ENCODE results near the gene CADM1.

DNA sequence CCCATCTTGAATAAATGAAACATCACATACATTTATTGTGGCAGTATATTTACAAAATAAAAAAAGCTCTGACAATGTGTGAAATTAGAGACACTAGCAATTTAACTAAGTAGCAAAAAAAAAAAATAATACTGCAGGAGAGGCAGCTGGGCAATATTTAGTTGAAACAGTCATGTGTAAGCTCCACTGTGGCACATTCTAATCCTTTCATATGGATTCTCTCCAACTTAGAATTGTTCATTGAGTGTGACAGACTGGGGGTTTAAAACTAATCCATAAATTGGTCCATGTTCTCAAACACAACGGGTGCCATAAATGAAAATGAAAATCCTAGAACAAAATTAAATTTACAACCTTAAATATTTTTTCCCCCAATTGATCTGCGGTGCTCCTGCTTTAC is 302.1 kb downstream of the CADM1 start:
- TF ChIP-seq, protein P1, sequence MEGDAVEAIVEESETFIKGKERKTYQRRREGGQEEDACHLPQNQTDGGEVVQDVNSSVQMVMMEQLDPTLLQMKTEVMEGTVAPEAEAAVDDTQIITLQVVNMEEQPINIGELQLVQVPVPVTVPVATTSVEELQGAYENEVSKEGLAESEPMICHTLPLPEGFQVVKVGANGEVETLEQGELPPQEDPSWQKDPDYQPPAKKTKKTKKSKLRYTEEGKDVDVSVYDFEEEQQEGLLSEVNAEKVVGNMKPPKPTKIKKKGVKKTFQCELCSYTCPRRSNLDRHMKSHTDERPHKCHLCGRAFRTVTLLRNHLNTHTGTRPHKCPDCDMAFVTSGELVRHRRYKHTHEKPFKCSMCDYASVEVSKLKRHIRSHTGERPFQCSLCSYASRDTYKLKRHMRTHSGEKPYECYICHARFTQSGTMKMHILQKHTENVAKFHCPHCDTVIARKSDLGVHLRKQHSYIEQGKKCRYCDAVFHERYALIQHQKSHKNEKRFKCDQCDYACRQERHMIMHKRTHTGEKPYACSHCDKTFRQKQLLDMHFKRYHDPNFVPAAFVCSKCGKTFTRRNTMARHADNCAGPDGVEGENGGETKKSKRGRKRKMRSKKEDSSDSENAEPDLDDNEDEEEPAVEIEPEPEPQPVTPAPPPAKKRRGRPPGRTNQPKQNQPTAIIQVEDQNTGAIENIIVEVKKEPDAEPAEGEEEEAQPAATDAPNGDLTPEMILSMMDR (conservative IDR thresholded peaks at IDR 0.05; ENCODE audit: low read depth in 2 of 2) = no peak
- no peak for TF ChIP-seq EZH2 (IDR thresholded peaks at IDR 0.05; ENCODE audit: low read depth, unreplicated experiment)
- TF ChIP-seq POLR2AphosphoS5 (IDR thresholded peaks at IDR 0.05; ENCODE audit: low read depth) = no peak
- no peak for TF ChIP-seq CREB1 (CRISPR knock-in tag; IDR thresholded peaks at IDR 0.05; ENCODE audit: low read depth)
- TF ChIP-seq REST (IDR thresholded peaks at IDR 0.05; ENCODE audit: unreplicated experiment) = no peak
- TF ChIP-seq ZNF331 (CRISPR knock-in tag; IDR thresholded peaks at IDR 0.05; ENCODE audit: low read depth) = no peak
- TF ChIP-seq, protein P2, sequence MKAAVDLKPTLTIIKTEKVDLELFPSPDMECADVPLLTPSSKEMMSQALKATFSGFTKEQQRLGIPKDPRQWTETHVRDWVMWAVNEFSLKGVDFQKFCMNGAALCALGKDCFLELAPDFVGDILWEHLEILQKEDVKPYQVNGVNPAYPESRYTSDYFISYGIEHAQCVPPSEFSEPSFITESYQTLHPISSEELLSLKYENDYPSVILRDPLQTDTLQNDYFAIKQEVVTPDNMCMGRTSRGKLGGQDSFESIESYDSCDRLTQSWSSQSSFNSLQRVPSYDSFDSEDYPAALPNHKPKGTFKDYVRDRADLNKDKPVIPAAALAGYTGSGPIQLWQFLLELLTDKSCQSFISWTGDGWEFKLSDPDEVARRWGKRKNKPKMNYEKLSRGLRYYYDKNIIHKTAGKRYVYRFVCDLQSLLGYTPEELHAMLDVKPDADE (IDR thresholded peaks at IDR 0.05) = no peak
- no peak for TF ChIP-seq NANOG (IDR thresholded peaks at IDR 0.05; ENCODE audit: borderline replicate concordance)
- no peak for TF ChIP-seq JUNB (IDR thresholded peaks at IDR 0.05; ENCODE audit: unreplicated experiment)
- TF ChIP-seq EZH2phosphoT487 (IDR thresholded peaks at IDR 0.05; ENCODE audit: unreplicated experiment) = no peak
- TF ChIP-seq ZNF114 (CRISPR knock-in tag; IDR thresholded peaks at IDR 0.05) = no peak
